Measurements from ENCODE around the gene ASL. TPM values are rescaled to one million over a fixed set of nuclear protein-coding genes. Genes with fewer than 3 reads are reported as not detected.

Gene ASL
- total RNA-seq, 2 experiments from 2014 or later, result 15.5 to 19.4 TPM

DNA sequence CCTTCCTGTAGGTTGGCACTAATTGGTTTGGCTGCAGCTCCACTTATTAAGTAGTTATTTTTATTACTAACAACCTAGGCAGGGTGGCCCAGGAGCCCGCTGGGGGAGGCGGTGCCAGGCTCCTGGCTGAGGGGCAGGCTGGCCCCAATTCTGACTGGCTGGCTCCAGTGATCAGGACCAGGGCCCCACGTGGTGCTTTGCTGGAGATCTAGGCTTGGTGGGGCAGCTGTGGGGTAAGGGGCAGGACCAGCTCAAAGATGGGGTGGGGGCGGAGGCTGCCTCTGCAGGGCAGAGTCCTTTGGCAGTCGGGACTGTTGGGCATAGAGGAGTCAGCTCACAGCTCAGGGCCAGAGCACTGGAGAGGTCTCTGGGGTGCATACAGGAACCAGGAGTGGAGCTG is 2.4 kb downstream of the ASL start:
- Mint-ChIP-seq H3K9me3 (no peaks in the 10 kb centered on the region), H3K4me3 (no peak overlapping the region), H3K36me3 (ENCODE audit: low read depth) (peaks cover 4% of the 10 kb centered on the region), H3K27ac (no peak overlapping the region), H3K27me3 (no peaks in the 10 kb centered on the region), H3K4me1 (ENCODE audit: low read depth) (peaks cover 13% of the 10 kb centered on the region)
- ChIA-PET CTCF (no interaction called here), POLR2A (no interaction called here)
- TF ChIP-seq, protein P1, sequence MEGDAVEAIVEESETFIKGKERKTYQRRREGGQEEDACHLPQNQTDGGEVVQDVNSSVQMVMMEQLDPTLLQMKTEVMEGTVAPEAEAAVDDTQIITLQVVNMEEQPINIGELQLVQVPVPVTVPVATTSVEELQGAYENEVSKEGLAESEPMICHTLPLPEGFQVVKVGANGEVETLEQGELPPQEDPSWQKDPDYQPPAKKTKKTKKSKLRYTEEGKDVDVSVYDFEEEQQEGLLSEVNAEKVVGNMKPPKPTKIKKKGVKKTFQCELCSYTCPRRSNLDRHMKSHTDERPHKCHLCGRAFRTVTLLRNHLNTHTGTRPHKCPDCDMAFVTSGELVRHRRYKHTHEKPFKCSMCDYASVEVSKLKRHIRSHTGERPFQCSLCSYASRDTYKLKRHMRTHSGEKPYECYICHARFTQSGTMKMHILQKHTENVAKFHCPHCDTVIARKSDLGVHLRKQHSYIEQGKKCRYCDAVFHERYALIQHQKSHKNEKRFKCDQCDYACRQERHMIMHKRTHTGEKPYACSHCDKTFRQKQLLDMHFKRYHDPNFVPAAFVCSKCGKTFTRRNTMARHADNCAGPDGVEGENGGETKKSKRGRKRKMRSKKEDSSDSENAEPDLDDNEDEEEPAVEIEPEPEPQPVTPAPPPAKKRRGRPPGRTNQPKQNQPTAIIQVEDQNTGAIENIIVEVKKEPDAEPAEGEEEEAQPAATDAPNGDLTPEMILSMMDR (IDR thresholded peaks at IDR 0.05), result no peak
- intact Hi-C loops (cut with micrococcal nuclease), result no loop called here
- no peak for DNase-seq
- no peak for ATAC-seq

GRCh38 chr7:66082083-66082482 is 6.5 kb downstream of the ASL start:
- peaks cover 5% of the 10 kb centered on the region for H3K36me3 Mint-ChIP-seq (ENCODE audit: low read depth)
- H3K27me3 Mint-ChIP-seq, result no peaks in the 10 kb centered on the region
- no peak for ATAC-seq
- TF ChIP-seq, protein P1 (IDR thresholded peaks at IDR 0.05), result no peak
- H3K9me3 Mint-ChIP-seq, result no peaks in the 10 kb centered on the region
- ChIA-PET POLR2A (no interaction called here), CTCF (no interaction called here)
- no peak overlapping the region for H3K4me3 Mint-ChIP-seq
- intact Hi-C loops (cut with micrococcal nuclease), result no loop called here
- H3K27ac Mint-ChIP-seq, result no peak overlapping the region
- H3K4me1 Mint-ChIP-seq (ENCODE audit: low read depth), result peaks cover 5% of the 10 kb centered on the region
- no peak for DNase-seq

GRCh38 chr7:66082886-66083415 is 7.3 kb downstream of the ASL start:
- intact Hi-C loops (cut with micrococcal nuclease), result no loop called here
- Mint-ChIP-seq H3K9me3 (no peaks in the 10 kb centered on the region), H3K36me3 (ENCODE audit: low read depth) (peaks cover 3% of the 10 kb centered on the region), H3K27me3 (no peaks in the 10 kb centered on the region), H3K4me1 (ENCODE audit: low read depth) (no peaks in the 10 kb centered on the region), H3K27ac (no peak overlapping the region), H3K4me3 (no peak overlapping the region)
- TF ChIP-seq, protein P1 (IDR thresholded peaks at IDR 0.05), result no peak
- POLR2A ChIA-PET, result no interaction called here
- no peak for DNase-seq
- CTCF ChIA-PET, result no interaction called here
- ATAC-seq, result no peak

- intact Hi-C loops (cut with micrococcal nuclease), result no loop called here
- ChIA-PET CTCF (interaction anchor here (0.9 kb wide), 1 partner anchor 7 kb away, joined by 3 read pairs; no protein-coding TSS in a partner anchor), POLR2A (no interaction called here)
- no peak overlapping the region for H3K27ac Mint-ChIP-seq
- no peak overlapping the region for H3K4me3 Mint-ChIP-seq
- H3K4me1 Mint-ChIP-seq (ENCODE audit: low read depth), result no peaks in the 10 kb centered on the region
- TF ChIP-seq, protein P1 (IDR thresholded peaks at IDR 0.05), result no peak
- H3K36me3 Mint-ChIP-seq (ENCODE audit: low read depth), result peaks cover 3% of the 10 kb centered on the region
- DNase-seq, result no peak
- no peak for ATAC-seq
- H3K27me3 Mint-ChIP-seq, result no peaks in the 10 kb centered on the region
- no peaks in the 10 kb centered on the region for H3K9me3 Mint-ChIP-seq
These were observed 8.1 kb downstream of the ASL start for GRCh38 chr7:66083677-66084076.

GRCh38 chr7:66088861-66089838 is 13.5 kb downstream of the ASL start:
- POLR2A ChIA-PET, result no interaction called here
- Mint-ChIP-seq H3K4me3 (no peak overlapping the region), H3K9me3 (no peaks in the 10 kb centered on the region), H3K36me3 (ENCODE audit: low read depth) (no peaks in the 10 kb centered on the region), H3K27ac (no peak overlapping the region), H3K4me1 (ENCODE audit: low read depth) (no peaks in the 10 kb centered on the region), H3K27me3 (no peaks in the 10 kb centered on the region)
- CTCF ChIA-PET, result no interaction called here
- intact Hi-C loops (cut with micrococcal nuclease), result no loop called here
- DNase-seq, result no peak
- TF ChIP-seq, protein P1 (IDR thresholded peaks at IDR 0.05), result no peak
- ATAC-seq, result no peak
